SK-N-SH (cell line): Measurements from ENCODE around the gene SLC17A5. TPM values are rescaled to one million over a fixed set of nuclear protein-coding genes. Genes with fewer than 3 reads are reported as not detected.

Experiments
- CTCF ChIA-PET: fragments of 300-600, 350-600 bp; formaldehyde crosslinking; extraction: SDS; loops from one replicate; lab custom pipeline; 2021; lab: Yijun Ruan, JAX
- POLR2A ChIA-PET: fragments of 350-600 bp; sonication (Branson Sonifier 250); formaldehyde crosslinking; extraction: SDS; loops from one replicate; lab custom pipeline; 2020; ENCODE audit warnings: antibody characterized with exemption, inconsistent platforms; lab: Yijun Ruan, JAX
- DNase-seq: peaks from one replicate; pipeline ENCODE4 v3.0.0; 2012
- H2AFZ ChIP-seq: fragments of 200-600 bp; sonication (generic); 2 replicates; pipeline ENCODE4 v1.8.1; 2016; ENCODE audit warnings: antibody characterized with exemption, mild to moderate bottlenecking, low read depth
- H3F3A ChIP-seq: fragments of 200-600 bp; sonication (generic); replicated peaks from 2 replicates; pipeline ENCODE3; 2016; ENCODE audit warnings: antibody characterized with exemption, mild to moderate bottlenecking; ENCODE audit not compliant: insufficient read depth
- H3K27ac ChIP-seq, 2 experiments: fragments of 200-500 bp in 1 of 2; fragments of 200-600 bp in 1 of 2; sonication (Bioruptor generic) in 1 of 2; sonication (generic), shearing (Covaris generic) in 1 of 2; 2 replicates each; pipeline versions ENCODE4 v1.5.1 to v1.6.1; 2014 to 2016; ENCODE audit warnings: low read depth in 2 of 2, inconsistent platforms in 1 of 2, low read length in 1 of 2, mild to moderate bottlenecking in 1 of 2, mixed read lengths in 1 of 2
- H3K27me3 ChIP-seq: fragments of 200-600 bp; sonication (generic), shearing (Covaris generic); 2 replicates; pipeline ENCODE4 v1.6.1; 2016; ENCODE audit warnings: mixed run types; ENCODE audit not compliant: insufficient read depth
- H3K36me3 ChIP-seq, 2 experiments: fragments of 200-500 bp in 1 of 2; fragments of 200-600 bp in 1 of 2; sonication (Bioruptor generic) in 1 of 2; sonication (generic) in 1 of 2; replicated peaks in 1 of 2; 2 replicates each; pipeline versions ENCODE3 to v1.5.1; 2014 to 2016; ENCODE audit warnings: low read length in 1 of 2, mild to moderate bottlenecking in 1 of 2; ENCODE audit not compliant: insufficient read depth in 2 of 2, control insufficient read depth in 1 of 2
- H3K4me1 ChIP-seq, 2 experiments: fragments of 200-500 bp in 1 of 2; fragments of 200-600 bp in 1 of 2; sonication (Bioruptor generic) in 1 of 2; sonication (generic), shearing (Covaris generic) in 1 of 2; 2 replicates each; pipeline versions ENCODE4 v1.5.1 to v1.6.1; 2014 to 2016; ENCODE audit warnings: low read depth in 1 of 2, low read length in 1 of 2, mixed run types in 1 of 2; ENCODE audit not compliant: insufficient read depth in 2 of 2, control insufficient read depth in 1 of 2
- H3K4me2 ChIP-seq: fragments of 200-600 bp; sonication (generic), shearing (Covaris generic); 2 replicates; pipeline ENCODE4 v1.6.1; 2017; ENCODE audit warnings: mixed run types
- H3K4me3 ChIP-seq, 2 experiments: fragments of 200-500 bp in 1 of 2; fragments of 200-600 bp in 1 of 2; sonication (Bioruptor generic) in 1 of 2; sonication (generic), shearing (Covaris generic) in 1 of 2; 2 replicates each; pipeline versions ENCODE4 v1.5.1 to v1.8.1; 2014 to 2016; ENCODE audit warnings: low read depth in 2 of 2, inconsistent platforms in 1 of 2, low read length in 1 of 2, mild to moderate bottlenecking in 1 of 2, mixed read lengths in 1 of 2, moderate library complexity in 1 of 2
- H3K79me2 ChIP-seq: fragments of 200-600 bp; sonication (generic); 2 replicates; pipeline ENCODE4 v1.8.1; 2017; ENCODE audit warnings: mild to moderate bottlenecking; ENCODE audit not compliant: insufficient read depth
- H3K9ac ChIP-seq: fragments of 200-600 bp; sonication (generic); 2 replicates; pipeline ENCODE4 v1.6.1; 2017; ENCODE audit warnings: mixed run types
- H3K9me2 ChIP-seq: fragments of 200-600 bp; sonication (generic); 2 replicates; pipeline ENCODE4 v1.6.1; 2017; ENCODE audit warnings: mixed run types
- H3K9me3 ChIP-seq: fragments of 200-600 bp; sonication (generic); 2 replicates; pipeline ENCODE4 v1.6.1; 2017; ENCODE audit warnings: mixed run types, mild to moderate bottlenecking, moderate library complexity
- H4K20me1 ChIP-seq: fragments of 200-600 bp; sonication (generic); 2 replicates; pipeline ENCODE4 v1.6.1; 2017; ENCODE audit warnings: mild to moderate bottlenecking, mixed run types; ENCODE audit not compliant: insufficient read depth
- CTCF ChIP-seq: fragments of 200-600 bp; sonication (generic); IDR thresholded peaks from 2 replicates; pipeline ENCODE4 v1.6.1; 2017; ENCODE audit warnings: antibody characterized with exemption, mild to moderate bottlenecking, moderate library complexity
- ELF1 ChIP-seq: IDR thresholded peaks from 2 replicates; pipeline ENCODE4 v1.4.0; 2012
- EP300 ChIP-seq, 2 experiments: IDR thresholded peaks; 2 replicates each; pipeline versions ENCODE4 v1.4.0 to v1.6.1; 2012; ENCODE audit warnings: borderline replicate concordance in 1 of 2, low read depth in 1 of 2, low read length in 1 of 2
- FOSL2 ChIP-seq: IDR thresholded peaks from 2 replicates; pipeline ENCODE4 v1.4.0; 2012; ENCODE audit warnings: low read depth, mild to moderate bottlenecking, moderate library complexity, borderline replicate concordance
- GABPA ChIP-seq: IDR thresholded peaks from 2 replicates; pipeline ENCODE4 v1.4.0; 2012; ENCODE audit warnings: low read depth, mild to moderate bottlenecking
- IRF3 ChIP-seq: fragments of 150-350 bp; IDR thresholded peaks from 2 replicates; pipeline ENCODE4 v1.6.1; 2016; ENCODE audit warnings: mild to moderate bottlenecking, low read depth, low read length
- JUND ChIP-seq: IDR thresholded peaks from 2 replicates; pipeline ENCODE4 v1.4.0; 2012
- MAX ChIP-seq: IDR thresholded peaks from 2 replicates; pipeline ENCODE4 v1.4.0; 2012; ENCODE audit warnings: low read depth
- MEF2A ChIP-seq: IDR thresholded peaks from 2 replicates; pipeline ENCODE4 v1.4.0; 2012; ENCODE audit warnings: low read depth, borderline replicate concordance
- MXI1 ChIP-seq: IDR thresholded peaks from 2 replicates; pipeline ENCODE4 v1.6.1; 2012; ENCODE audit warnings: mild to moderate bottlenecking, low read depth, low read length, improper control_type of control experiment
- PBX3 ChIP-seq: IDR thresholded peaks from 2 replicates; pipeline ENCODE4; 2012
- POLR2AphosphoS5 ChIP-seq: IDR thresholded peaks from 2 replicates; pipeline ENCODE4 v1.6.1; 2012; ENCODE audit warnings: low read depth, low read length
- RXRA ChIP-seq: IDR thresholded peaks from 2 replicates; pipeline ENCODE4 v1.4.0; 2012; ENCODE audit warnings: low read depth, mild to moderate bottlenecking, borderline replicate concordance
- SIN3A ChIP-seq: IDR thresholded peaks from 2 replicates; pipeline ENCODE4 v1.6.1; 2012; ENCODE audit warnings: low read depth, mild to moderate bottlenecking, low read length, moderate library complexity, borderline replicate concordance
- SMC3 ChIP-seq: IDR thresholded peaks from 2 replicates; pipeline ENCODE4 v1.6.1; 2012; ENCODE audit warnings: low read depth, low read length, improper control_type of control experiment
- TCF12 ChIP-seq: IDR thresholded peaks from 2 replicates; pipeline ENCODE4 v1.4.0; 2012
- TEAD4 ChIP-seq: IDR thresholded peaks from 2 replicates; pipeline ENCODE4 v1.4.0; 2012; ENCODE audit warnings: mild to moderate bottlenecking, borderline replicate concordance; ENCODE audit not compliant: insufficient read depth
- USF2 ChIP-seq: fragments of 150-350 bp; IDR thresholded peaks from 2 replicates; pipeline ENCODE4 v1.6.1; 2017; ENCODE audit warnings: antibody characterized with exemption, low read length, low read depth, borderline replicate concordance
- YY1 ChIP-seq: IDR thresholded peaks from 2 replicates; pipeline ENCODE4 v1.4.0; 2012; ENCODE audit warnings: low read depth, mild to moderate bottlenecking
- ZBTB33 ChIP-seq: IDR thresholded peaks from 2 replicates; pipeline ENCODE4 v1.4.0; 2012; ENCODE audit warnings: low read depth, borderline replicate concordance
- WGBS: methylation state at CpG from one replicate; pipeline ENCODE4 v1.1.6; 2017; ENCODE audit warnings: low lambda C conversion rate; 5-methylcytosine and 5-hydroxymethylcytosine counted together
- polyA plus RNA-seq, 3 experiments: library from polyadenylated mRNA; depleted of rRNA; stranded (reverse); fragments of >200 nt; gene quantifications; 2 replicates each; pipeline ENCODE4 v1.2.3, GENCODE V29; 2012

SLC17A5 gene
- polyA plus RNA-seq (2012; rRNA removed), result 9.2 and 14.0 TPM in 2 replicates
- 12.4 and 14.0 TPM in 2 replicates for polyA plus RNA-seq (2012; cell fraction: cytosol; rRNA removed)
- 3.0 and 6.3 TPM in 2 replicates for polyA plus RNA-seq (2012; cell fraction: nucleus; rRNA removed)

GRCh38 chr6:73653571-73654424 lies at the start of gene SLC17A5:
Gene SLC17A5, minus strand, starts transcription at chr6:73653992. Its CDS starts 106 bp downstream, at chr6:73653886.
- Histone ChIP-seq H3K4me1 (peaks cover 0 to 3% of the 10 kb centered on the region in 2 experiments; a peak in 2 of 4 replicates), H3F3A (peaks cover 5% of the 10 kb centered on the region), H4K20me1 (no peaks in the 10 kb centered on the region), H3K79me2 (no peaks in the 10 kb centered on the region), H3K9ac (peak within 1 kb of the TSS; percentile 86), H3K9me3 (no peaks in the 10 kb centered on the region), H3K27ac (peak within 1 kb of the TSS; percentile 67 to 70), H3K27me3 (no peaks in the 10 kb centered on the region), H3K4me3 (peak within 1 kb of the TSS; percentile 86 to 92), H2AFZ (peak within 1 kb of the TSS; percentile 98), H3K4me2 (peak within 1 kb of the TSS; percentile 83), H3K9me2 (no peaks in the 10 kb centered on the region), H3K36me3 (peaks cover 0 to 5% of the 10 kb centered on the region in 2 experiments)
- POLR2A ChIA-PET, result interaction anchor here (1.5 to 1.8 kb wide), 3 partner anchors 132 to 134 kb away, joined by 4 to 6 read pairs (median 5); partner anchors contain the start of gene EEF1A1
- peak; percentile 95 for DNase-seq
- WGBS, result 0% methylated on average over 19 of the region's 90 CpGs
- CTCF ChIA-PET, result interaction anchor here (0.8 to 2.7 kb wide), 16 partner anchors 10 to 1556 kb away, joined by 3 to 18 read pairs (median 5); partner anchors contain the start of genes EEF1A1 and MTO1
- TF ChIP-seq JUND (no peak), MXI1 (peak; percentile 78), MAX (peak; percentile 79), TCF12 (no peak), POLR2AphosphoS5 (peak; percentile 89), PBX3 (peak; percentile 6; the same call in 1 of the 2 replicates), YY1 (peak; percentile 96), USF2 (no peak), FOSL2 (no peak), IRF3 (no peak), ELF1 (peak; percentile 54), SMC3 (no peak), CTCF (no peak), EP300 (IDR thresholded peaks at IDR 0.05; ENCODE audit: borderline replicate concordance in 1 of 2, low read depth in 1 of 2, low read length in 1 of 2) (no peak), RXRA (no peak), ZBTB33 (peak; percentile 59; the same call in 1 of the 2 replicates), GABPA (peak; percentile 37; the same call in 1 of the 2 replicates), MEF2A (no peak), TEAD4 (no peak), SIN3A (no peak; the same call in 1 of the 2 replicates)
